IPS DF 4.7 (cell line): ENCODE measurements around the gene OR5K1.

ENCODE experiments used
- DNase-seq: peaks from one replicate; pipeline ENCODE4 v3.0.0-alpha.2; 2013; ENCODE audit warnings: low spot score; ENCODE audit errors: extremely low read depth

Gene OR5K1

DNA sequence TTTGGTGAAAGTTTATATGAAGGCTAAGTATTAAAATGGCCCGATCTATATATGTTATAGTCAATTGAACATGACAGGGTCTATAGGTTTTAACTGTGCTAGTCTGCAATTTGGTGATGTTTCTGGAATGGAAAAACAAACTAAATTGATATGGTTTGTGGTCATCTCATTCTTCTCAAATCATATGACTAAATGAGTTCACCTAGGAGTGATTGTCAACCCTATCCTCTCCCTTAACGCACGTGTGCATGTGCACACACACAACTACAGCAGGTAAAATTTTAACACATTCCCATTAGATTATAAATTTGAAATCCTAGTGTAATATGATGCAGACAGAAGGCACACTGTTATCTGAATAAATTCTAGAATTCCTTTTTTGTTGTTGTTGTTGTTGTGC, 50.7 kb downstream of the OR5K1 start:
- DNase-seq = no peak

DNA sequence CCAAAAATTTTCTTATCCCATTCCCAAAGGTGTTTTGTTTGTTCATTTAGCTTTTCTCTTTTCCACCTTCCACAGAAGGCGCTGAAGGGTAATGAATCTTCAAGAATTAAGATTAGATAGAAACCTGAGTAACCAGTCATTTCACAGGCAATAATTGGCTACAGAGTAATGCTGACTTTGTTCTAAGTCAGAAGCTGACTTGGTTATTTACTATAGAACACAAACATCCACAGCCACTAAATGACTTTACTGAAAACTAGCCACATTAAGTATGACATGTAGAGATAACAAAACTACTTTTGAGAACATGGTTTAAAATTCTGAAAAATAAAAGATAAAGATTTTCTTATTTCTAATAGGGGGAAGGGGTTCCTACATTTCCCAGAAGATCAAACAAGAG, 51.9 kb downstream of the OR5K1 start:
- no peak for DNase-seq

DNA sequence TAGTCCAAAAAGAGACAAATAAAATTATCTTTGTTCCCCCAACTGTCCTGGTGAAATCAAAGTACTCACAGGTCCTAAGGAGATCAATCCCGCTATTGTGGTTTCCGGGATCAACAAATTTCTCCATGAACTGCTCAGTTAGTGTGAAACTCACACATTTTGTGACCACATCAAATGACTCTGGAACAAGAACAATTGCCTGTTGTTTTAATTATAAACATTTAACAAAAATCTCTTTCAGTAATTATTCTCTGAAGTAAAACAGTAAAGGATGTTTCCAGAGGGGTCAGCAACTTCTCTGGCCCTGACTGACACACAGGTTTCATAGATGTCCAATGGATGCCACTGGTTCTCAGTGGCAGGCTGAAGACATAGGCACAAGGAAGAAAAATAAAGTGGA, 55.8 kb downstream of the OR5K1 start:
- DNase-seq = no peak

DNA sequence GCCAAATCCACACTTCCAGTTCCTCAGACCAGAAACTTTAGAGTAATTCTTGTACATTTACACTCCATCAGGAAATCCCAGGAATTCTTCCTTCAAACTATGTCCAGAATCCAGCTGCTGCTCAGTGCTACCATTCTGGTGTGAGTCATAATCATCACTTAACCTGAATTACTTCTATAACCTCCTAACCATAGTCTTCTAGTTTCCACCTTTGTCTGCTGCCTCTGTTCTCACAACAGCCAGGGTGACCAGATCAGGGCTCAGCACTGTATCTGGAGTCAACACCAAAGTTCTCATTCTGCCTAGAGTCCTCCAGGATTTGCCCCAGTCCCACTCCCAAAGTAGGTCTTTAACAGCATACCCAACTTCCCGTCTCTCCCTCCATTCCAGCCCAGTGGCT, 56.4 kb downstream of the OR5K1 start:
- DNase-seq = no peak

DNA sequence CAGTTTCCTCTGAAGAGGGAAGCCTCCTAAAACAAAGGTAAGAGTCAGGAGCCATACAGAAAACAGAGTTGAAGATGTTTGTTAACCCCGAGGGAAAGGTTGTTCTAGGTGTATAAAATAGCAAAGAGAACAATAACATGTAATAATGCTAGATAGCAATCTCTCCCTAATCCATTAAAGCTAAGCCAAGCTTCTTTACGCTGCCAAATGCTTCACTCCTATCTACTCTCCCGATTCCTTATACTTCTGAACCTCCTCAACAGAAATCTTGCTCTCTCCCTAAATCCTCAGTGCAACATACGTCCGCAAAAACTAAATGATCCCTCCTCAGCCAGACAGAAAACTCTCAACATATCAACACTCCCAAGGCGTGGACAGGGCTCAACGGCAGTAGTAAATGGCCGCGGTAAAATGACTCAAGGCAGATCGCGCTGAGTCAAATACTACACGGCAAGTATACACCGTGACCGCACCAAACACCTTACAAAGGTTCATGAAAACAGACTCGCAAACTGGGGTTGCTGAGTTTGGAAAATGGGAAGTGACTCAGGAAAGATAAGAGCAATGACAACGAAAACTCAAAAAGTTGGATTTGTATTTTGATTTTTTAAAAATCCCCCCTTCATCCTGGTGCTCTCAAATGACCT, 59.0 kb downstream of the OR5K1 start:
- no peak for DNase-seq
